NCI-H82 (cell line): ENCODE results near the gene SLC10A6.
"Not testable (repeated sequence)": the region's sequence is repeated elsewhere in the genome, so short reads cannot be mapped to it uniquely, and the experiment has no call there.

ENCODE experiments used
- DNase-seq: peaks from one replicate; lab custom pipeline; 2025; lab: John Stamatoyannopoulos, UW

The SLC10A6 gene, protein sequence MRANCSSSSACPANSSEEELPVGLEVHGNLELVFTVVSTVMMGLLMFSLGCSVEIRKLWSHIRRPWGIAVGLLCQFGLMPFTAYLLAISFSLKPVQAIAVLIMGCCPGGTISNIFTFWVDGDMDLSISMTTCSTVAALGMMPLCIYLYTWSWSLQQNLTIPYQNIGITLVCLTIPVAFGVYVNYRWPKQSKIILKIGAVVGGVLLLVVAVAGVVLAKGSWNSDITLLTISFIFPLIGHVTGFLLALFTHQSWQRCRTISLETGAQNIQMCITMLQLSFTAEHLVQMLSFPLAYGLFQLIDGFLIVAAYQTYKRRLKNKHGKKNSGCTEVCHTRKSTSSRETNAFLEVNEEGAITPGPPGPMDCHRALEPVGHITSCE

GRCh38 chr4:86848732-86849619, at the start of gene SLC10A6:
Gene SLC10A6, minus strand, starts transcription at chr4:86849384. Its CDS starts 269 bp downstream, at chr4:86849115.
- no peak for DNase-seq

DNA sequence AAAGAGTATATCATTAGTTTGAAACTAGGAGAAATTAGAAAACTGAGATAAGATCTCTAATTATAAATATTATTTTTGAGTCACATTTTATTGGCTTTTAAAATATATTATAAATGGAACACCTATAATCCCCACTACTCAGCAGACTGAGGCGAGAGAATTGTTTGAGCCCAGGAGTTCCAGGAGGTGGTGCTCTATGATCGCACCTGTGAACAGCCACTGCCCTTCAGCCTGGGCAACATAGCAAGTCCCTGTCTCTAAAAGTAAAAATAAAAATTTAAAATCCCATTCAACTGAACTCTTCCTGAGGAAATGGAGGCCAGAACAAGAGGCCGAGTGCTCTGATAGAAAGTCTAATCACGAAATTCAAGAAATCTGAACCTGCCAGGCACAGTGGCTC, 49.4 kb upstream of the SLC10A6 start:
- DNase-seq: peak; percentile 31

DNA sequence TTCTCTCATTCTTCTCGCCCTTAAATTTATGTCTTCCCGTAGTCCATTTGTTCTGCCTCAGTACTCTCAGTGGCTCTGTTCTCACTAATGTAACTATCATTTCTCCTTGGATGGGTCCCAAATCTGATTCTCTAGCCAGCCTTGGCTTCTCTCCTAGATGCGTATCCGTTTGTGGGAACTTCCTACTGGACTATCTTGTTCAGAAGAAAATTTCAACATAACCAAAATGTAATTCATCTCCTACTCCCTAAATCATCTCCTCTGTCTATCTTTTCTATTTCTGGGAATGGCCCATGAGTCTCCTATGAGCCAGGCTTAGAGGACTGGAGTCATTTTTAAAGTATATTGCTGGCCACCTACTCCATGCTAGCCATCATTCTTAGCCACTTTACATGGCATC, 47.4 kb upstream of the SLC10A6 start:
- no peak for DNase-seq

DNA sequence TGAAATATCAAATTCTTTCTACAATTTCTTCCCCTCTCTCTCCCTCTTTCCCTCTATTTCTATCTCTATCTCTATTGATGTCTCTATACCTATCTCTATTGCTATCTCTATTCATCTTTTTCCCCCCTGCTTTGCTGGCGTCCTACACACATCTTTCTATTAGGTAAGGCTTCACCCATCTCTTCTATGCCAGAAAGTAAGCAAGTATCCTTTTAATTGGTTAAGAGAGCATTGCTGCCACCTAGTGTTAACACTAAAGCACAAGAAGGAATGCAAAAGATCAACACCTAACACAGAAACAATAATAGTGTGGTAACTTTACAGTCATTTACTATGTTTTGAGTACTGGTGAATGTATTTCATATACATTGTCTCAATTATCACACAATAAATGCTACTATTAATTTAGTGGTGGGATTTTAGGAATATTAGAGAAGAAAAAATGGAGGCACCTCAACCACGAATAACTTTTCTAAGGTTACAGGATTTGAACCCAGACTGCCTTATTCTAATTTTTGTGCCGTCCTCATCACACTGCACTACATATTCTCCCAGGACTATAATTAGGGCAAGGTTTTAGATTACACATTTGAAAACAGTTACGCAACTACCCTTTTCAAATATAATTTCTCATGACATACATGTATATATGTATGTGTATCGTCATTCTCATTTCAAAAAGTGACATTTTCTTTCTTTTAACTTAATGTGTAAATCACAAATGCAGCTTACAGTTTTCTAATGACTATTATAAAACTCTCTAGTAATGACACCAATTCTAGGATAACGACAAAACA, 46.7 kb upstream of the SLC10A6 start:
- DNase-seq: peak; percentile 81

DNA sequence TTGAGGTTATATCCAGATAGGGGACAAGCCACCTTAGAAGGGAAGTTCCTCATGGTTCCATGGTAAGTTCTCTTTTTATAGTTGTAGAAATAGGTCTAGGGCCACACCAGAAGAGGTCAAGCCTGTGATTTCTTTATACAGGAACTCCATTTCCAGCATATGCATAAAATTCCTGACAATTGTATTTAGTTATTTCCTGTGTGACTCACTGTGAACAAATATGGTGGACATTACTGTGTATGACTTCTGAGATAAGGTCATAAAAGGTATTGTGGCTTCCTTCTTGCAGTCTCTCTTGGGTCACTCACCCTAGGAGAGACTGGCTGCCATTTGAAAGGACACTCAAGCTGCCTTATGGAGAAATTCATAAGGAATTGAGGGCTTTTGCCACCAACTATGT, 45.3 kb upstream of the SLC10A6 start:
- no peak for DNase-seq

GRCh38 chr4:86893136-86893535, 44.0 kb upstream of the SLC10A6 start:
- DNase-seq: no peak

DNA sequence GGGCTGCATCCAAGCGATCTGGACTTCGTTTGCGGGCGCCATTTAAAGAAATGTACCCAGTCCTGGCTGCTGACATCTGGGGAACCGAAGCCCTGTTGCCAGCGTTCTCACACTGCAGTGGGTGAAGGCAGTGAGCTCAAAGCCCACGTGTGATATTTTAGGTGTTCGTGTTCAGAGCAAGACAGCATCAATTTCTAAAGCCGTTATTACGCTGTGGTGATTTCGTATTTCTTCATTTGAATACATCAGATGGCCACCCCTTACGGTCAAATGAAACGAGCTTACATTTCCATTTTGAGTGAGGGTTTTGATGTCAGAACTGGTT, 43.4 kb upstream of the SLC10A6 start:
- no peak for DNase-seq

GRCh38 chr4:86891762-86892635, 42.8 kb upstream of the SLC10A6 start, which contains the start of gene C4orf36:
Gene C4orf36, minus strand, starts transcription at chr4:86892422. Its CDS starts 902 bp downstream, at chr4:86891520.
- DNase-seq: peak; percentile 75

- DNase-seq: peak; percentile 18
Measured at GRCh38 chr4:86890790-86891189, 41.6 kb upstream of the SLC10A6 start.

GRCh38 chr4:86879641-86880040, 30.5 kb upstream of the SLC10A6 start:
- no peak for DNase-seq

- DNase-seq: no peak
Measured at GRCh38 chr4:86878640-86879039, 29.5 kb upstream of the SLC10A6 start.

DNA sequence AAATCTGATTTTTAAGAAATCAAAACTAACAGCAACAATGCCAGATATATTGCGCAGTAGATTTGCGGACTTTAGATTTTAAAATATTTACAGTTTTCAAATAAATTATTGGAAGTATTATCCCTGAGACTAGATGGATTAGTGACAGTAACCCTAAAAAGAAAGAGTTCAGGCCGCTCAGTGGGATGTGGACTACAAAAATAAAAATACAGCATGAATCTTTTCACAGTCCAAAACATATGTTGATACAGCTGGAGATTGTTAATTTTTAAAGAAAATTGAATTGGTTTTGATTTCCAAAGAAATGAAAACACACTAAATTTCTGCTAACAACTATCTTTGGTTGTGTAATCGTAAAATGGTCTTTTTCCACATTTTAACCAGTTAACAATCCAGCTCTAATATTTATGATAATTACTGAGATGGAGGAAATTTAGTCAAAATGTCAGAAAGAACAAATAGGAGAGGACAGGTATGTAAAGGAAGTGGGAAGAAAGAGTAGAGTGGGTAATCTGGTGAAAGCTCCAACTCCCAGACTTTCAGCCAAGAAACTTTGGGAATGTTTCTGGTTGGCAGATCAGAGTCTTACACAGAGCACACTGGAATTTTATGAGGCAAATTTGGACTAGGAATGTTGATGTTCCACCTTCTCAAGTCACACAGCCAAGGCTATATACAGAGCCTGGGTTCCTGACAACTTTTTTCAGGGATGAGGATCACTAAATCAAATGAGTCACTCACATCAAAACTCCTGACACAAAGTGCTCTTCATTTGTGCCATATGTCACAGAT, 27.9 kb upstream of the SLC10A6 start:
- DNase-seq: no peak

DNA sequence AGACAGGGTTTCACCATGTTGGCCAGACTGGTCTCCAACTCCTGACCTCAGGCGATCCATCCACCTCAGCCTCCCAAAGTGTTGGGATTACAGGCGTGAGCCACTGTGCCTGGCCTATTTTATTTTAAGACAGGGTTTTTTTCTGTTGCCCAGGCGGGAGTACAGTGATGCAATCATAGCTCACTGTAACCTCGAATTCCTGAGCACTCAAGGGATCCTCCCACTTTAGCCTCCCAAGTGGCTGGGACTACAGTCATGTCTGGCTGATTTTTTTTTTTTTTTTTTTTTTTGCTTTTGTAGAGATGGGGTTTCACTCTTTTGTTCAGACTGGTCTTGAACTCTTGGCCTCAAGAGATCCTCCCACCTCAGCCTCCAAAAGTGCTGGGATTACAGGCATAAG, 26.3 kb upstream of the SLC10A6 start:
- DNase-seq: not testable (repeated sequence)

DNA sequence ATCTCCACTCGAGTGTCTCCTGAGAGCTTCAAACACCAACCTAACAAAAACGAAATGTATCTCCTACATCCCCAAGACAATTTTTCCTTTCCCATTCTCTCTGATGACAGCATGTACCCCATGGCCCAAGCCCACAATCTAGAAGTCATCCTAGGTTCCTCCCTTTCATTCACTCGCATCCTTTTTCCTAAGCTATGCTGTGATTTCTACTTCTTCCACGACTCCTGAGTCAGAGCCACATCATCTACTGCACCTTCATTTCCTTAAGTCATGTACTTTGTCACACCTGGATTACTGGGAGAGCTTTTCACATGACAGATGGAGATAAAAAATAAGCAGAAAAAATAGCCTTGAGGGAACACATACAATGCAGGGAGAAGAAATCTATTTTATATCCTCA, 23.0 kb upstream of the SLC10A6 start:
- DNase-seq: no peak

- no peak for DNase-seq
Measured at GRCh38 chr4:86870442-86871069, 21.4 kb upstream of the SLC10A6 start.

DNA sequence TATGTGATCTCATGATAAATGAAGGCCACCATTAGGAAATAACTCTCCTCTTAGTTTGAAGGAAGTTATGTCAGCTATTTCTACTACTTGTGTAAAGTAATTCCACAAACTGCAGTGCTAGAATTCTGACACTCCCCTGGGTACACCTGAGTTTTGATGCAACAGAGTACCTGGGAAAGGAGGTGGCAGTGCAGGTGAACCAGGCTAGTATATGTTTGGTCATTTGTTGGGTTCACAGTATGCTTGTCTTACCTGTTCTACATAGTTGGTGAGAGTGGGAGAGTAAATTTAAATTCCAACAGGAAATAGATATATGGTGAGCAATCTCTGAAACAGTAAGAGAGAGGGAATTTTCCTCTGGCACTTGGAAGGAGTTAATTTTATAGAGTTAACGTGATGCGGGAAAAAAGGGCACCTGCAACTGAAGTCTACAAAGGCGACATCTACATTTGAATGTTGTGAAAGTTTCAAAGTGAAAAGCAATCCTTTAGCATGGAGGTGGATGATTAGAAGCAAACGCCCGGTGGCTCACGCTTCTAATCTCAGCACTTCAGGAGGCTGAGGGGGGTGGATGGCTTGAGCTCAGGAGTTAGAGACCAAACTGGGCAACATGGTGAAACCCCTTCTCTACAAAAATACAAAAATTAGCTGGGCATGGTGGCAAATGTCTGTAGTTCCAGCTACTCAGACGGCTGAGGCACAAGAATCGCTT, 8.3 kb upstream of the SLC10A6 start:
- DNase-seq: no peak

DNA sequence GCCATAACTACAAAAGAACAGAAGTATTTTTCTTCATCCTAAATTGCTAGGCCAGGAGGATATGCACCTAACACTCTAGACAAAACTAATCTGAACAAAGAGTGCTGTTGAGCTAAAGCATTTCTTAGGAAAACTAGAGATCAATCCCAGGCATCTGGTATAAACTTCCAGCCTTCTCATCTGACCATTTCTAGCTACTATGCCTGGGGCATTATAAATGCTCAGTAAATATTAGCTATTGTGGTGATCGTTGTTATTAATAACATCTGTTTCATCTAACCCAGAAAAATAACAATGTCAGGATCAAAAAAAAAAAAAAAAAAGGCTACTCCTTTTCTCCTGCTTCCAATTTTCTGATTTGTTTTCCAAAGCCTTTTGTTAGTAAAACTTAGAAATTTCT, 7.7 kb upstream of the SLC10A6 start:
- DNase-seq: no peak

GRCh38 chr4:86855572-86855971, 6.4 kb upstream of the SLC10A6 start:
- DNase-seq: no peak

GRCh38 chr4:86853209-86853608, 4.0 kb upstream of the SLC10A6 start:
- no peak for DNase-seq
